ENCODE measurements around the gene WDR35. TPM values are rescaled to one million over a fixed set of nuclear protein-coding genes. Genes with fewer than 3 reads are reported as not detected.
"Not testable (repeated sequence)": the region's sequence is repeated elsewhere in the genome, so short reads cannot be mapped to it uniquely, and the experiment has no call there.

Gene WDR35
- polyA plus RNA-seq, 6 donors from 2014 or later, result 0.04 to 3.2 (median 2.0) TPM

DNA sequence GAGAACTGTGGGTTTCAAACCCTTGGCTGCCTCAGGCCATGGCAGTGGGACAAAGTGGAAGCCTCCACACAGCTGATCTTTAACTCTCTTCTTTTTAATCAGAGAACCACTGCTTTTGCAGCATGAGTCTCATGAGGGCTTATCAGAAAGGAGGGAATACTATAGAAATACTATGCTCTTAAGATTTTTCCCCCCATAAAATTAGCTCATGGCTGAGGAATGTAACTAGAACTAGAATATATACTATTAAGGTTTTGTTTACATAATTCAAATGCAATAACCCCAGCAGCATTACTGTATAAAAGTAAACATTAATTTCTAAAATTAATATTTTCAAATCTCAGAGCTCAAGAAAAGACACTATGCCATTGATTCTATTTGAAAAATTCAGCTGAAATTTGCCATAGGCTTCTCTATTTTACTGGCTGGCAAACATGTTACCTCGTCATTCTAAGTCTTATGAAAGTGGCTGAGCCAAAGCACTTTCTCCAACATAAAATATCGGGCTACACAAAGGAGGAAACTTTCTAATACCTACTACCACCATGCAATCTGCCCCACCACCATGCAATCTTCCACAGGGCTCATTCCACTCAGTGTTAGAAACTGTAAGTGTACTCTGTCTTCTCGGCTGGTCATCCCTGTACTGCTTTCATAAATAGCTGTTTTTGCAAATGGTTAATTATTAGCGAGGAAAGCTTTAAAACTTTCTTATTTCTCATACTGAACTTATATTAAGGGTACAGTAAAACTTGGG, 42.5 kb downstream of the WDR35 start:
- ATAC-seq (ENCODE audit: low read depth in 2 of 2) (no peak), DNase-seq (no peak)
- Mint-ChIP-seq H3K27me3 (no peaks in the 10 kb centered on the region), H3K4me3 (no peak overlapping the region), H3K27ac (peak overlapping the region in 1 of 6 donors; percentile 20), H3K36me3 (peaks cover 15 to 20% of the 10 kb centered on the region in 2 donors), H3K9me3 (no peaks in the 10 kb centered on the region), H3K4me1 (no peaks in the 10 kb centered on the region)

- ATAC-seq (ENCODE audit: low read depth in 2 of 2), result no peak
- H3K36me3 Mint-ChIP-seq, result peaks cover 6 to 19% of the 10 kb centered on the region in 2 donors
- no peaks in the 10 kb centered on the region for H3K9me3 Mint-ChIP-seq
- DNase-seq, result no peak
- H3K4me3 Mint-ChIP-seq, result no peak overlapping the region
- H3K4me1 Mint-ChIP-seq, result no peaks in the 10 kb centered on the region
- no peaks in the 10 kb centered on the region for H3K27me3 Mint-ChIP-seq
- no peak overlapping the region for H3K27ac Mint-ChIP-seq
Measured at GRCh38 chr2:19944205-19944845, 45.6 kb downstream of the WDR35 start.

DNA sequence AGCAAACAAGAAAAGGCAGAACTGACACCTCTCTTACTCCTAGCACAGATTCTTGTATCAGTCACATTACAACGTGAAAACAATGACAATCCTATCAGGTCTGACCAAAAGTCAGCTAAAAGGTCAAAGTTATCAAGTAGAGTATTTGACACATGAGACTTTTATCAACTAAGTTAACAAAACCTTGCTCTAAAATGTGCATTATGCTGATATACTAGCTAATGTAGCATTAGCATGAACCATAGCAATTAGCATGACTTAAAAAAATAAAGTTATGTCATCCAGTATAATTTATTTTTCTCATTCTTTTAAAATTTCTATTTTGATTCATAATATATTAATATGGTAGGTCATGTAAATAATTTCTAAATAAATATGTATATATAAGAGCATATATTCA, 46.7 kb downstream of the WDR35 start:
- no peaks in the 10 kb centered on the region for H3K9me3 Mint-ChIP-seq
- H3K27me3 Mint-ChIP-seq, result no peaks in the 10 kb centered on the region
- ATAC-seq (ENCODE audit: low read depth in 2 of 2) (no peak), DNase-seq (no peak)
- H3K36me3 Mint-ChIP-seq, result peaks cover 0 to 19% of the 10 kb centered on the region in 2 donors
- no peak overlapping the region for H3K27ac Mint-ChIP-seq
- H3K4me1 Mint-ChIP-seq, result no peaks in the 10 kb centered on the region
- no peak overlapping the region for H3K4me3 Mint-ChIP-seq

- H3K4me1 Mint-ChIP-seq, result no peaks in the 10 kb centered on the region
- H3K9me3 Mint-ChIP-seq, result no peaks in the 10 kb centered on the region
- no peak overlapping the region for H3K27ac Mint-ChIP-seq
- H3K4me3 Mint-ChIP-seq, result no peak overlapping the region
- H3K27me3 Mint-ChIP-seq, result no peaks in the 10 kb centered on the region
- H3K36me3 Mint-ChIP-seq, result peaks cover 0 to 22% of the 10 kb centered on the region in 2 donors
- no peak for DNase-seq
- ATAC-seq (ENCODE audit: low read depth in 2 of 2), result no peak
Measured at GRCh38 chr2:19942199-19942598, 47.7 kb downstream of the WDR35 start.

DNA sequence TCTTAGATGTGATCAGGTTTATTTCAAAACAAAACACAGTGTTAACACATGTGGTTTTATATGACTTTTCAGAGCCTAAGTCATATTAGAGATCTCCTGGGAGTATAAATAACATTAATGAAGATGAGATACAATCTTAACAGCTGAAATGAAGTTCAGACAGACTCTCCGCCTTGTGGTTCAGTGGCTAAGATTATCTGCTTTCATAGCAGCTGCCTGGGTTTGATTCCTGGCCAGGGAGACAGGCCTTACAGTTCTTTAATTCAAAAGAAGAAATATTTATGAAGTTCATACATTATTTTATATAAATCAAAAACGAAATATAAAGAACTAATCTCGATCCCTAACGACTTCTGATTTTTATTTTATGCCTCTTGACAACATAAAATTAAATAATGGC, 52.9 kb downstream of the WDR35 start:
- Mint-ChIP-seq H3K36me3 (peaks cover 0 to 19% of the 10 kb centered on the region in 2 donors), H3K4me1 (no peaks in the 10 kb centered on the region), H3K4me3 (no peak overlapping the region), H3K27me3 (no peaks in the 10 kb centered on the region), H3K9me3 (no peaks in the 10 kb centered on the region), H3K27ac (no peak overlapping the region)
- ATAC-seq (ENCODE audit: low read depth in 2 of 2), result no peak
- no peak for DNase-seq

DNA sequence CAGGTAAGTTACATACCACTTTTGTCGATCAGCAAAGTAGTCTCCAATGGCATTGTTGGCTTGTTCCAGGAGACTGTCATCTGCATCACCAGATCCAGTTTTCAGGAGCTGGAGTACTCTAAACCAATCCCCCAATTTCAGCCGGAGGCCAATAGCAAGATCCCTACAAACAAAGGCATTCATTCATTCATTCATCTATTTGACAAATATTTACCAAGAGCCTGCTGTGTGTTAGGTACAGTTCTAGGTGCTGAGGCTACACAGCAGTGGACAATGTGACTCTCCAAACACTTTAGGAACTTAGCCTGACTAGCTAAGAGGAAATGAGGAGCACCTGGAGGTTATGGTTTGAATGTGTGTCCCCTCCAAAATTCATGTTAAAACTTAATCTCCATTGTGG, 53.7 kb downstream of the WDR35 start:
- no peak for DNase-seq
- H3K4me3 Mint-ChIP-seq, result no peak overlapping the region
- peaks cover 0 to 21% of the 10 kb centered on the region in 2 donors for H3K36me3 Mint-ChIP-seq
- H3K27me3 Mint-ChIP-seq, result no peaks in the 10 kb centered on the region
- H3K4me1 Mint-ChIP-seq, result no peaks in the 10 kb centered on the region
- no peak for ATAC-seq (ENCODE audit: low read depth in 2 of 2)
- peaks cover 0 to 2% (median 0%) of the 10 kb centered on the region in 7 donors for H3K9me3 Mint-ChIP-seq
- no peak overlapping the region for H3K27ac Mint-ChIP-seq

DNA sequence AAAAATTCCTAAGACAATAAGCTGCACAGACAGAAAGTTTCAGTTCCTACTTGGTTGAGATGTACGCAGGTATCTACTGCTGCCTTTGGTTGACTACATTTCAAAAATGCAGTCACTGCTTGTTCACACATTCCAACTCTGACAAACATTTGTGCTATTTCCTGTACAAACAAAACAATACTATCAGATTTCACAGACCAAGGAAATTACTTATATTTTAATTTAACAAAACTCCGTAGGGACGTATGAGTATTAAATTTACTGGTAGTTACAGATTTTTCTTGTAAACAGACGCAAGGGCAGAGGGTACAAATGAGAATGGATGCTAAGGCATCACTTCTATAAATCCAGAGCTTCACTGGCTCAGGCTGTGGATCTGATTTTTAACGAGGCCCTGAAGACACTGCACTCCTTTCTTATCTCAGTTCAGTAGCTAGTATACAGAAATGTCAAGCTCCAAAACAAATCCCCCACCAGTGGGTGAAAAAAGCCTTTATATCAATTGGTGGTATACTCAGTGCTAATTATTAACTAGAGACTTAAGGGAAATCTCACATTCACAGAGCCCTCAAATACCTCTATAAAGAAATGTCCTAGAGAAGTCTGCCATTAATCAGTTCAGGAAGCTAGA, 56.4 kb downstream of the WDR35 start:
- peaks cover 0 to 20% (median 11%) of the 10 kb centered on the region in 7 donors for H3K9me3 Mint-ChIP-seq
- H3K27ac Mint-ChIP-seq, result no peak overlapping the region
- DNase-seq, result no peak
- no peak for ATAC-seq (ENCODE audit: low read depth in 2 of 2)
- H3K27me3 Mint-ChIP-seq, result no peaks in the 10 kb centered on the region
- H3K4me1 Mint-ChIP-seq, result no peaks in the 10 kb centered on the region
- H3K36me3 Mint-ChIP-seq, result peaks cover 8 to 37% of the 10 kb centered on the region in 2 donors
- no peak overlapping the region for H3K4me3 Mint-ChIP-seq

DNA sequence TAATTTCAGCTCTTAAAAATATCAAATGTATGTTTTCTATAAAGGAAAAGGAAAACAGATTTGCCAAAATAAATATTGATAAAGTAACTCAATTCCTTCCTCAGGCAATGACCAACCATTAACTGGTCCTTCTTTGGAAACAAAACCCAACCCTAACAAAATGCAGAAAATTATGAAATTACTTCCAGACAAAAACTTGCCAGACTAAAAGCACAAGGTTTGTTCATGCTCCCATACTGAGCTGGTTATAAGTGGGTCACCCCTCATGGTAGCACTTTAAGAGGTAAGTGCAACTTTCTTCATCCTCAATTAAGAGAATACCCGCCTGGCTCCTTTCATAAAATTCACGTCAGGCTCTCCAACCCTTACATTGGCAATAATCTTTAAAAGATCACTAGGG, 57.0 kb downstream of the WDR35 start:
- Mint-ChIP-seq H3K4me3 (no peak overlapping the region), H3K27me3 (no peaks in the 10 kb centered on the region), H3K9me3 (peaks cover 0 to 25% (median 15%) of the 10 kb centered on the region in 7 donors), H3K4me1 (no peaks in the 10 kb centered on the region), H3K27ac (no peak overlapping the region), H3K36me3 (peaks cover 8 to 37% of the 10 kb centered on the region in 2 donors)
- no peak for ATAC-seq (ENCODE audit: low read depth in 2 of 2)
- no peak for DNase-seq

GRCh38 chr2:19929226-19929625, 60.7 kb downstream of the WDR35 start:
- ATAC-seq (ENCODE audit: low read depth in 2 of 2), result no peak
- no peak for DNase-seq
- H3K4me3 Mint-ChIP-seq, result no peak overlapping the region
- no peaks in the 10 kb centered on the region for H3K27me3 Mint-ChIP-seq
- peaks cover 39 to 43% of the 10 kb centered on the region in 2 donors for H3K36me3 Mint-ChIP-seq
- H3K4me1 Mint-ChIP-seq, result no peaks in the 10 kb centered on the region
- H3K9me3 Mint-ChIP-seq, result peaks cover 4 to 48% (median 38%) of the 10 kb centered on the region in 7 donors
- no peak overlapping the region for H3K27ac Mint-ChIP-seq

DNA sequence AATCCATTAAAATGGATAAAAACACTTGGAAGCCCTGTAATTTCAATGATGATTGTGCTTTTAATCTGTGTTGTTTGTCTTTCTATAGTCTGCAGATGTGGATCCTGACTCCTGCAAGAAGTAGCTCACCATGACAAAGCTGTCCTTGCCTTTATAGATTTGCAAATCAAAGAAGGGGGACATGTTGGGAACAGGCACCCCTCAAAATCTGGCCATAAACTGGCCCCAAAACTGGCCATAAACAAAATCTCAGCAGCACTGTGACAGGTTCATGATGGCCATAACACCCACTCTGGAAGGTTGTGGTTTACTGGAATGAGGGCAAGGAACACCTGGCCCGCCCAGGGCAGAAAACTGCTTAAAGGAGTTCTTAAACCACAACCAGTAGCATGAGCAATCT, 62.1 kb downstream of the WDR35 start:
- not testable (repeated sequence) for H3K4me3 Mint-ChIP-seq; H3K4me1 Mint-ChIP-seq; ATAC-seq (ENCODE audit: low read depth in 2 of 2); DNase-seq; H3K27me3 Mint-ChIP-seq
- Mint-ChIP-seq H3K27ac (peak overlapping the region in 1 of 6 donors; percentile 21), H3K9me3 (peaks cover 4 to 48% (median 38%) of the 10 kb centered on the region in 7 donors), H3K36me3 (peaks cover 47 to 50% of the 10 kb centered on the region in 2 donors)

GRCh38 chr2:19924526-19924925, 65.4 kb downstream of the WDR35 start:
- H3K27me3 Mint-ChIP-seq; H3K27ac Mint-ChIP-seq; H3K4me1 Mint-ChIP-seq; ATAC-seq (ENCODE audit: low read depth in 2 of 2); H3K4me3 Mint-ChIP-seq; DNase-seq: not testable (repeated sequence)
- H3K36me3 Mint-ChIP-seq, result peaks cover 38 to 51% of the 10 kb centered on the region in 2 donors
- peaks cover 4 to 40% (median 35%) of the 10 kb centered on the region in 7 donors for H3K9me3 Mint-ChIP-seq

GRCh38 chr2:19922188-19922587, 67.7 kb downstream of the WDR35 start:
- not testable (repeated sequence) for H3K27me3 Mint-ChIP-seq, H3K27ac Mint-ChIP-seq

GRCh38 chr2:19916385-19916950, 73.4 kb downstream of the WDR35 start:
- no peaks in the 10 kb centered on the region for H3K4me1 Mint-ChIP-seq
- DNase-seq, result no peak
- ATAC-seq (ENCODE audit: low read depth in 2 of 2), result no peak
- H3K4me3 Mint-ChIP-seq, result no peak overlapping the region
- no peak overlapping the region for H3K27ac Mint-ChIP-seq
- H3K36me3 Mint-ChIP-seq, result peaks cover 20 to 26% of the 10 kb centered on the region in 2 donors
- H3K9me3 Mint-ChIP-seq, result peaks cover 0 to 4% (median 0%) of the 10 kb centered on the region in 7 donors
- no peaks in the 10 kb centered on the region for H3K27me3 Mint-ChIP-seq

More at GRCh38 chr2:19922188-19922587, 67.7 kb downstream of the WDR35 start:
- not testable (repeated sequence) for H3K4me3 Mint-ChIP-seq; ATAC-seq (ENCODE audit: low read depth in 2 of 2); H3K4me1 Mint-ChIP-seq; DNase-seq
- Mint-ChIP-seq H3K9me3 (peaks cover 4 to 21% (median 14%) of the 10 kb centered on the region in 7 donors), H3K36me3 (peaks cover 41 to 52% of the 10 kb centered on the region in 2 donors)
